Panc1 (cell line): ENCODE measurements around the gene PSORS1C1. TPM values are rescaled to one million over a fixed set of nuclear protein-coding genes. Genes with fewer than 3 reads are reported as not detected.

ENCODE experiments used
- ATAC-seq: fragments of 200-7000 bp; cut with Tn5 transposase; 2 replicates; pipeline ENCODE4 v1.9.1; 2020; ENCODE audit warnings: mild to moderate bottlenecking, moderate library complexity
- BruUV-seq: library from RNA; stranded (reverse); fragments of 400-500 nt; replicated peaks from 2 replicates; lab custom pipeline; 2021; lab: Mats Ljungman, UMichigan
- CTCF ChIA-PET: fragments of 300-600 bp; sonication (Branson Sonifier 250); formaldehyde crosslinking; loops from one replicate; lab custom pipeline; 2022; ENCODE audit warnings: antibody characterized with exemption; lab: Charles Lee
- POLR2A ChIA-PET: fragments of 300-600 bp; sonication (Branson Sonifier 250); formaldehyde crosslinking; loops from one replicate; lab custom pipeline; 2022; ENCODE audit warnings: antibody characterized with exemption; lab: Charles Lee
- DNase-seq: peaks from one replicate; pipeline ENCODE4 v3.0.0-alpha.2; 2010; ENCODE audit warnings: low read depth, low spot score
- H3K27ac ChIP-seq: 2 replicates; pipeline ENCODE4 v1.5.1; 2011; ENCODE audit warnings: mild to moderate bottlenecking, low read length, inconsistent platforms
- H3K27me3 ChIP-seq: fragments of 200-500 bp; sonication (Bioruptor generic); 2 replicates; pipeline ENCODE4 v1.6.0; 2014; ENCODE audit warnings: low read length, inconsistent platforms; ENCODE audit not compliant: control insufficient read depth, insufficient read depth
- H3K36me3 ChIP-seq: fragments of 200-500 bp; sonication (Bioruptor generic); 2 replicates; pipeline ENCODE4 v1.5.1; 2014; ENCODE audit warnings: inconsistent platforms, mild to moderate bottlenecking, low read length, moderate library complexity; ENCODE audit not compliant: control insufficient read depth, insufficient read depth
- H3K4me1 ChIP-seq: 2 replicates; pipeline ENCODE4 v1.5.1; 2011; ENCODE audit warnings: inconsistent platforms, mild to moderate bottlenecking, low read length, moderate library complexity; ENCODE audit not compliant: control insufficient read depth, insufficient read depth
- H3K4me3 ChIP-seq, 2 experiments: 2 replicates each; pipeline ENCODE4 v1.5.1; 2011 to 2012; ENCODE audit warnings: low read depth in 2 of 2, low read length in 2 of 2, mild to moderate bottlenecking in 2 of 2, inconsistent platforms in 1 of 2, moderate library complexity in 1 of 2
- H3K9me3 ChIP-seq: fragments of 200-500 bp; sonication (Bioruptor generic); 2 replicates; pipeline ENCODE4 v1.5.1; 2014; ENCODE audit warnings: low read depth, mild to moderate bottlenecking, inconsistent platforms, low read length, moderate library complexity; ENCODE audit not compliant: control insufficient read depth, insufficient read depth
- POLR2AphosphoS5 ChIP-seq: IDR thresholded peaks from 2 replicates; pipeline ENCODE4 v1.6.1; 2012; ENCODE audit warnings: mild to moderate bottlenecking, low read depth, low read length, moderate library complexity
- SIN3A ChIP-seq: IDR thresholded peaks from 2 replicates; pipeline ENCODE4 v1.6.1; 2012; ENCODE audit warnings: low read depth, mild to moderate bottlenecking, low read length, moderate library complexity, borderline replicate concordance; ENCODE audit not compliant: insufficient read depth
- TCF7L2 ChIP-seq: IDR thresholded peaks from 2 replicates; pipeline ENCODE4 v1.6.1; 2011; ENCODE audit warnings: mild to moderate bottlenecking, low read depth, low read length, inconsistent platforms
- in situ Hi-C: cut with HindIII; loops from 2 replicates; pipeline ENCODE4 v1.10.0; 2016; ENCODE audit warnings: low sequenced_read_pairs, low pct_unique_long_range_greater_than_20kb
- intact Hi-C: fragments of 100-400 bp; cut with micrococcal nuclease; formaldehyde crosslinking; loops from one replicate; pipeline ENCODE4 v1.10.0; 2022; ENCODE audit not compliant: unreplicated experiment
- total RNA-seq: library from RNA; stranded (reverse); gene quantifications from one replicate; pipeline ENCODE4 v1.2.1, GENCODE V29; 2021; ENCODE audit not compliant: unreplicated experiment
- TF ChIP-seq, protein P1 (sequence below), 2 experiments: IDR thresholded peaks; 2 replicates each; pipeline ENCODE4 v1.6.1; 2011 to 2012; ENCODE audit warnings: low read depth in 2 of 2, control low read depth in 1 of 2, low read length in 1 of 2, mild to moderate bottlenecking in 1 of 2, moderate library complexity in 1 of 2; ENCODE audit not compliant: insufficient read depth in 1 of 2
- TF ChIP-seq, protein P2 (sequence below): fragments of 450-650 bp; IDR thresholded peaks from 2 replicates; pipeline ENCODE4 v1.5.1; 2017; ENCODE audit warnings: mild to moderate bottlenecking

PSORS1C1 gene
- total RNA-seq, 1 experiment from 2014 or later: 2.9 TPM

DNA sequence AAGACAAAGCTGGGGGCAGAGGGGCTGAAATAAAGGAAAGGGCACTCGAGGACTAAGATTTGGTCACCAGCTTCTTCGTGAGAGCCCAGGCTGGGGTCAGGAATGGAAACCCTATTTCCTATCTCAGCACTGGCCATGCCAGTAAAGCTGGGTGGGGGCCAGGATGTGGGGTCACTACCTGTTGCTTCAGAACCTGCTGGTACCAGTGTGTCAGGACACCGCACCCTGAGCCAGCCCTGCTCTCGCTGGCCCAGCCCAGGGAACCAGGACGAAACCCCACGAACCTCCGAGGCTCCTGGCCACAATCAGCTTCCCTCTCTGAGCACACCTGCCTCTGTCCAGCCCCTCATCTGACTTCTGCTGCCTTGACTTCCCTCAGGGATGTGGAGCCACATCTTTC lies 3.6 kb downstream of the PSORS1C1 start:
- Histone ChIP-seq H3K4me1 (peaks cover 30% of the 10 kb centered on the region), H3K4me3 (no peak overlapping the region), H3K27ac (no peak overlapping the region), H3K9me3 (no peaks in the 10 kb centered on the region), H3K27me3 (no peaks in the 10 kb centered on the region), H3K36me3 (no peaks in the 10 kb centered on the region)
- ATAC-seq: no peak
- no peak for DNase-seq
- TF ChIP-seq, protein P1, sequence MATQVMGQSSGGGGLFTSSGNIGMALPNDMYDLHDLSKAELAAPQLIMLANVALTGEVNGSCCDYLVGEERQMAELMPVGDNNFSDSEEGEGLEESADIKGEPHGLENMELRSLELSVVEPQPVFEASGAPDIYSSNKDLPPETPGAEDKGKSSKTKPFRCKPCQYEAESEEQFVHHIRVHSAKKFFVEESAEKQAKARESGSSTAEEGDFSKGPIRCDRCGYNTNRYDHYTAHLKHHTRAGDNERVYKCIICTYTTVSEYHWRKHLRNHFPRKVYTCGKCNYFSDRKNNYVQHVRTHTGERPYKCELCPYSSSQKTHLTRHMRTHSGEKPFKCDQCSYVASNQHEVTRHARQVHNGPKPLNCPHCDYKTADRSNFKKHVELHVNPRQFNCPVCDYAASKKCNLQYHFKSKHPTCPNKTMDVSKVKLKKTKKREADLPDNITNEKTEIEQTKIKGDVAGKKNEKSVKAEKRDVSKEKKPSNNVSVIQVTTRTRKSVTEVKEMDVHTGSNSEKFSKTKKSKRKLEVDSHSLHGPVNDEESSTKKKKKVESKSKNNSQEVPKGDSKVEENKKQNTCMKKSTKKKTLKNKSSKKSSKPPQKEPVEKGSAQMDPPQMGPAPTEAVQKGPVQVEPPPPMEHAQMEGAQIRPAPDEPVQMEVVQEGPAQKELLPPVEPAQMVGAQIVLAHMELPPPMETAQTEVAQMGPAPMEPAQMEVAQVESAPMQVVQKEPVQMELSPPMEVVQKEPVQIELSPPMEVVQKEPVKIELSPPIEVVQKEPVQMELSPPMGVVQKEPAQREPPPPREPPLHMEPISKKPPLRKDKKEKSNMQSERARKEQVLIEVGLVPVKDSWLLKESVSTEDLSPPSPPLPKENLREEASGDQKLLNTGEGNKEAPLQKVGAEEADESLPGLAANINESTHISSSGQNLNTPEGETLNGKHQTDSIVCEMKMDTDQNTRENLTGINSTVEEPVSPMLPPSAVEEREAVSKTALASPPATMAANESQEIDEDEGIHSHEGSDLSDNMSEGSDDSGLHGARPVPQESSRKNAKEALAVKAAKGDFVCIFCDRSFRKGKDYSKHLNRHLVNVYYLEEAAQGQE (IDR thresholded peaks at IDR 0.05; ENCODE audit: insufficient read depth in 1 of 2, low read depth in 2 of 2, low read length in 1 of 2): no peak
- TF ChIP-seq SIN3A: no peak
- TF ChIP-seq TCF7L2: no peak
- TF ChIP-seq, protein P2, sequence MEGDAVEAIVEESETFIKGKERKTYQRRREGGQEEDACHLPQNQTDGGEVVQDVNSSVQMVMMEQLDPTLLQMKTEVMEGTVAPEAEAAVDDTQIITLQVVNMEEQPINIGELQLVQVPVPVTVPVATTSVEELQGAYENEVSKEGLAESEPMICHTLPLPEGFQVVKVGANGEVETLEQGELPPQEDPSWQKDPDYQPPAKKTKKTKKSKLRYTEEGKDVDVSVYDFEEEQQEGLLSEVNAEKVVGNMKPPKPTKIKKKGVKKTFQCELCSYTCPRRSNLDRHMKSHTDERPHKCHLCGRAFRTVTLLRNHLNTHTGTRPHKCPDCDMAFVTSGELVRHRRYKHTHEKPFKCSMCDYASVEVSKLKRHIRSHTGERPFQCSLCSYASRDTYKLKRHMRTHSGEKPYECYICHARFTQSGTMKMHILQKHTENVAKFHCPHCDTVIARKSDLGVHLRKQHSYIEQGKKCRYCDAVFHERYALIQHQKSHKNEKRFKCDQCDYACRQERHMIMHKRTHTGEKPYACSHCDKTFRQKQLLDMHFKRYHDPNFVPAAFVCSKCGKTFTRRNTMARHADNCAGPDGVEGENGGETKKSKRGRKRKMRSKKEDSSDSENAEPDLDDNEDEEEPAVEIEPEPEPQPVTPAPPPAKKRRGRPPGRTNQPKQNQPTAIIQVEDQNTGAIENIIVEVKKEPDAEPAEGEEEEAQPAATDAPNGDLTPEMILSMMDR: no peak
- TF ChIP-seq POLR2AphosphoS5: no peak
- CTCF ChIA-PET: no interaction called here
- in situ Hi-C loops (no loop called here), intact Hi-C loops (no loop called here)
- no TSS peak for BruUV-seq
- POLR2A ChIA-PET: no interaction called here

DNA sequence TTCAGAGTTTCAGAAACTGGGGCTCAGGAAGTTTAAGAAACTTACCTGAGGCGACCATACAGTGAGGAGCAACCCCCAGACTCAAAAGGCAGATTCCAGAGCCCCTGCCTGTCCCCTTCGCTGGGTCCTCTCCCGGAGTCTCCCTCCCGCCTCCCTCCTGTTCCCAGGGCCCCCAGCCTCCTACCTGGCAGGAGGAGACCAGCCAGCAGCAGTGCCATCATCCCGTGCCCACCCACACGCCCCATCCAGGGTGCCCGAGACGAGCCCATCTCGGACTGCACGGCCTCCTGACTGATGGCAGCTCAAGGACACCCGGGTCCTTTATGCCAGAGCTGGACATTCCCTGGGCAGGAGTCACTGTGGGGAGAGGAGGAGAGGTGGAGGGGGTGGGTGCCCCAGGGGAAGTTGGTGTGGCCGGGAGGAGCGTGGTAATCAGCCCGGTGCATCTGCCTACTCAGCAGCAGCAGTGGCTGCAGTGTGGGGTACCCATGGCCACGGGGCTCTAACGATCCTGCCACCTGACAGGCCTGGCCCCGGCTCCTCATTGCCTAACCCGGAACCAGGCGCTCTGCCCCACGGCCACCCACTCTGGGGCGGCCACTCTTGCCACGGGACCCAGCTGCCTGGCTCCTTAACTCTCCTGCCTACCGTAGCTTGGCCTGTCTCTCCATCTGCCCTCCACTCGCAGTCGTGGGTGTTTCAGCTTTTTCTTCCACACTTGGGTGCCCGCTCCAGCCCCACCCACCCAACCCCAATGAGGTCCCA lies 5.7 kb downstream of the PSORS1C1 start, which contains the start of gene CDSN:
CDSN (minus strand) TSS at position 296 of the 765 bp plus-strand sequence; CDS start at position 269, 27 bp downstream.
- no peak for ATAC-seq
- POLR2A ChIA-PET: no interaction called here

More for the DNA sequence above, 5.7 kb downstream of the PSORS1C1 start, which contains the start of gene CDSN:
- no peaks in the 10 kb centered on the region for H3K9me3 ChIP-seq
- no peak within 1 kb of the TSS for H3K27ac ChIP-seq
- TF ChIP-seq, protein P2: no peak
- TF ChIP-seq TCF7L2 (no peak), POLR2AphosphoS5 (no peak), SIN3A (no peak)
- TF ChIP-seq, protein P1 (IDR thresholded peaks at IDR 0.05; ENCODE audit: insufficient read depth in 1 of 2, low read depth in 2 of 2, low read length in 1 of 2): no peak
- H3K4me3 ChIP-seq: no peak within 1 kb of the TSS
- CTCF ChIA-PET: interaction anchor here (0.5 kb wide), 1 partner anchor 207 kb away, joined by 3 read pairs; no protein-coding TSS in a partner anchor
- no peaks in the 10 kb centered on the region for H3K27me3 ChIP-seq
- intact Hi-C loops: no loop called here
- peaks cover 19% of the 10 kb centered on the region for H3K4me1 ChIP-seq
- no peaks in the 10 kb centered on the region for H3K36me3 ChIP-seq
- no peak for DNase-seq
- in situ Hi-C loops: no loop called here
- no TSS peak for BruUV-seq
